ENCODE measurements around the gene STRADA. TPM values are rescaled to one million over a fixed set of nuclear protein-coding genes. Genes with fewer than 3 reads are reported as not detected.
A peak's percentile ranks its signal among the peaks of the same experiment; 100 is the strongest.

Gene STRADA
- total RNA-seq, 4 donors from 2014 or later = 17.0 to 52.2 (median 27.4) TPM

DNA sequence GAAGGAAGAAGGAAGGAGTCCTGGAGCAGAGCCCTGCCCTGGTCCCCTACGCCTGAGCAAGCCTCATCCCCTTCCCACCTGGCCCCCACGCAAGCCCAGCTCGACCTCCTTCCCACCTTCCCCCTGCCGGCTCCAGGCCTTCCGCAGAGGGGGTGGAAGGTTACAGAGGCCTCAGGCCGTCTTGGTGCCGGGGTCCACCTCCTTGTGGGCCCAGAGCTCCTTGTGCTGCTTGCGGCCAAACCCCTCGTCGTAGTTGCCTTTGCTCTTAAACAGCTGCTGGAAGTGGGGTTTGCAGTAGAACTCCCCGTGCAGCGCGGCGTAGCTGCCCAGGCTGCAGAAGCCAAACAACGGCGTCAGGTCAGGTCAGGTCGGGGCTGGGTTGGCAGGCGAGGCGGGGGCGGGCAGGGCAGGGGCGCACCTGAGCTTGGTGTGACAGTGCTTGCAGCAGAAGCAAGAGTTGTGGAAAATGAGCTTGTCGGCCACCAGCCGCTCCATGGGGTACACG lies 43.2 kb downstream of the STRADA start:
- Histone ChIP-seq H3K27ac (peak overlapping the region; percentile 82), H3K27me3 (no peaks in the 10 kb centered on the region), H3K9me3 (no peaks in the 10 kb centered on the region), H3K36me3 (peaks cover 23% of the 10 kb centered on the region), H3K4me1 (peaks cover 43% of the 10 kb centered on the region), H3K4me3 (peak overlapping the region; percentile 78)
- DNase-seq (ENCODE audit: low spot score in 2 of 2) = no peak
- 51% methylated on average over 9 of the region's 24 CpGs for WGBS
- TF ChIP-seq POLR2A (IDR thresholded peaks at IDR 0.05) (no peak), EP300 (IDR thresholded peaks at IDR 0.05) (no peak), POLR2AphosphoS5 (IDR thresholded peaks at IDR 0.05) (no peak)
- TF ChIP-seq, protein P1, sequence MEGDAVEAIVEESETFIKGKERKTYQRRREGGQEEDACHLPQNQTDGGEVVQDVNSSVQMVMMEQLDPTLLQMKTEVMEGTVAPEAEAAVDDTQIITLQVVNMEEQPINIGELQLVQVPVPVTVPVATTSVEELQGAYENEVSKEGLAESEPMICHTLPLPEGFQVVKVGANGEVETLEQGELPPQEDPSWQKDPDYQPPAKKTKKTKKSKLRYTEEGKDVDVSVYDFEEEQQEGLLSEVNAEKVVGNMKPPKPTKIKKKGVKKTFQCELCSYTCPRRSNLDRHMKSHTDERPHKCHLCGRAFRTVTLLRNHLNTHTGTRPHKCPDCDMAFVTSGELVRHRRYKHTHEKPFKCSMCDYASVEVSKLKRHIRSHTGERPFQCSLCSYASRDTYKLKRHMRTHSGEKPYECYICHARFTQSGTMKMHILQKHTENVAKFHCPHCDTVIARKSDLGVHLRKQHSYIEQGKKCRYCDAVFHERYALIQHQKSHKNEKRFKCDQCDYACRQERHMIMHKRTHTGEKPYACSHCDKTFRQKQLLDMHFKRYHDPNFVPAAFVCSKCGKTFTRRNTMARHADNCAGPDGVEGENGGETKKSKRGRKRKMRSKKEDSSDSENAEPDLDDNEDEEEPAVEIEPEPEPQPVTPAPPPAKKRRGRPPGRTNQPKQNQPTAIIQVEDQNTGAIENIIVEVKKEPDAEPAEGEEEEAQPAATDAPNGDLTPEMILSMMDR (IDR thresholded peaks at IDR 0.05) = no peak

DNA sequence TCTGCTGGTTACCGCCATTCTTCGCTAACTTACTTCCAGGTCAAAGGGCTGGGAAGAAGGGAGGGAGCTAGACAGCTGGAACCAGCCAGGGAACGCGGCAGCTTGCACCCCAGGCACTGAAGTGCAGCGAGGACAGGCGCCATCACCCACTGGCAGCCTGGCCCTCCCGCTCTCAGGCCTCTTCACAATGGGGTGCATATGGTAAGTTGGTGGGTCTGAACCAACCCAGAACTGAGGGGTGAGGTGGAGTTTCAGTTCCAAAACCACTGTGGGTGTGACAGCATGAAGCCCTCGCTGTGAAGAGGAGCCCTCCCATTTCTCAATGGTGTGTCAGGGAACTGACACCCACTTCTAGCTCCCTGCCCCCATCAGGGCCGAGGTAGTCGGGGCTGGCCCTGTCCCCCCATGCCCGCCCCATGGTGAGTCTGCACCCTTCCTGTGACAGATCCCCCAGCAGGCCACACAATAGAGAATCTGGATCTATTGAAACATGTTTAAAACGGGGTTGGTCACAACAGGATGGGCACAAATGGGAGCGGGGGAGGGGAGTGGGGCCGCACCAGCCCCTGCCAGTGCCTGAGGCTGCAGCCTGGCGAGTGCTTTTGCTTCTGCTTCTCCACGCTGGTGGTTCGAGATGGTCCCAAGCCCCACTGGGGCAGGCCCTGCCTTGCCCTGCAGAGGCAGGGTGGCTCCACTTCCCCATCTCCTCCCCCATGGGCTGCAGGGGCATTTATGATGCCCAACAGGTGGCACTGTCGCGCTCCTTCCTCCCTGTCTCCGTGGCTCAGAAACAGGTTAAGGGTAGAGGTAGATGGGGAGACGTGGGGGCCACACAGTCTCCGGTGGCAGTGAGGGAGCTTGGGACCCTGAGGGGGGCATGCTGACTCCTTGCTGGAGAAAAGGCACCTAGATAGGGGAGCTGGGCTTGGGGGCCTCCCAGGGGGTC lies 44.0 kb downstream of the STRADA start:
- peak overlapping the region; percentile 78 for H3K4me3 ChIP-seq

DNA sequence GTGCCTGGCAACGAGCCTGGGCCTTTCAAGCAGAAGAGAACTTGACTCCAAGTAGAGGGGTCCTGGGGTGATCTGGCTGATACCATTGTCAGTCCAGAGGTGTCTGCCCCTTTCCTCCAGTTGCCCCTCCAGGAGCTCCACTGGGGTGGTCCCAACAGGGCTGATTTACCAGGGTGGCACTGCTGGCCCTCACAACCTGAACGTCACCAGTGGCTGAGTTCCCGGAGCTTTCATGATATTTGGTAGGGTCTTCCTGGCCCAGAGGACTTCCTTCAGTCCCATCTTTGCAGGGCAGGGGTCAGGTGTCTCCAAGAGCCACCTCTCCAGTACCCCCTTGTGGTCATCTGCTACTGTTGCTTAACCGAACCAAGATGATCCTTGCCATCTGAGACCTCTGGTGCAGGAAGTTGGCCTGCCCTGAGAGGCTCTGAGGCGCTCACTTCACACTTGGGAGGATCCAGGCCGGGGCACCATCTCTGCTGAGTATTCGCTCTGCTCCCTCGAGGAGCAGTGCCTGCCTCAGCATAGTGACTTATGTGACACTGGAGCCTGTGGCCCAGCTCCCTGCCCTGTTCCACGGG lies 45.1 kb downstream of the STRADA start:
- TF ChIP-seq, protein P1 (IDR thresholded peaks at IDR 0.05) = peak in 1 of 2 donors; percentile 16
- no peak for TF ChIP-seq EP300 (IDR thresholded peaks at IDR 0.05)
- no peak for TF ChIP-seq POLR2A (IDR thresholded peaks at IDR 0.05)
- no peaks in the 10 kb centered on the region for H3K27me3 ChIP-seq
- no peak for DNase-seq (ENCODE audit: low spot score in 2 of 2)
- H3K4me1 ChIP-seq = peaks cover 41% of the 10 kb centered on the region
- WGBS = 70% methylated on average over 6 of the region's 9 CpGs
- H3K4me3 ChIP-seq = no peak overlapping the region
- no peak overlapping the region for H3K27ac ChIP-seq
- H3K36me3 ChIP-seq = peaks cover 35% of the 10 kb centered on the region
- H3K9me3 ChIP-seq = no peaks in the 10 kb centered on the region

More for the DNA sequence above, 44.0 kb downstream of the STRADA start:
- DNase-seq (ENCODE audit: low spot score in 2 of 2) = no peak
- H3K9me3 ChIP-seq = no peaks in the 10 kb centered on the region
- H3K4me1 ChIP-seq = peaks cover 43% of the 10 kb centered on the region
- WGBS = 53% methylated on average over 10 of the region's 22 CpGs
- H3K27me3 ChIP-seq = no peaks in the 10 kb centered on the region
- peaks cover 23% of the 10 kb centered on the region for H3K36me3 ChIP-seq
- no peak for TF ChIP-seq POLR2A (IDR thresholded peaks at IDR 0.05)
- TF ChIP-seq, protein P1 (IDR thresholded peaks at IDR 0.05) = peak in 1 of 2 donors; percentile 60
- no peak for TF ChIP-seq EP300 (IDR thresholded peaks at IDR 0.05)
- no peak overlapping the region for H3K27ac ChIP-seq

DNA sequence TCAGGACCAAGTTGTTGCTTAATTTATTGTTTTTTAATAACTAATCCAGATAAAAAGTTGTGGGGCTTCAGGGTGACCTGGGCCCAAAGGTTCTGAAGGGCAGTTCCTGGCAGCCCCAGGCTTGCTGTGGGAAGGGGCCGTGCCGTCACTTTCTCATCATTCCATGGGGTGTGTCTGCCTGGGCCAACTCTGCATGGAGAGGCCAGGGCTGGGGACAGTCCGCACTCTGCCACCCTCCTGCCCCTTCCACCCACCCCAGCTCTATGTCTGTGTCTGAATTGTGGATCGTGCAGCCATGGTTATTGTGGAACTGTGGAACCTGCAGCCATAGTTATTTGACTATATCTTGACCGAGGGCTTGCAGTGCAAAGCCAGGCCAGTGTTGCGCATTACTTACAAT lies 45.7 kb downstream of the STRADA start:
- H3K4me3 ChIP-seq = no peak overlapping the region
- 93% methylated on average over 6 of the region's 6 CpGs for WGBS
- no peaks in the 10 kb centered on the region for H3K9me3 ChIP-seq
- H3K27ac ChIP-seq = no peak overlapping the region
- no peaks in the 10 kb centered on the region for H3K27me3 ChIP-seq
- peaks cover 35% of the 10 kb centered on the region for H3K4me1 ChIP-seq
- DNase-seq (ENCODE audit: low spot score in 2 of 2) = no peak
- H3K36me3 ChIP-seq = peaks cover 41% of the 10 kb centered on the region
- TF ChIP-seq POLR2A (IDR thresholded peaks at IDR 0.05) (no peak), POLR2AphosphoS5 (IDR thresholded peaks at IDR 0.05) (no peak), EP300 (IDR thresholded peaks at IDR 0.05) (no peak)
- TF ChIP-seq, protein P1 (IDR thresholded peaks at IDR 0.05) = no peak

Measured in suprapubic skin (tissue), 4 donors.